GM12878 (cell line): ENCODE data around the gene SURF6. TPM values are rescaled to one million over a fixed set of nuclear protein-coding genes. Genes with fewer than 3 reads are reported as not detected.

ENCODE experiments used
- ATAC-seq: fragments of 200-7000 bp; cut with Tn5 transposase; 3 replicates; pipeline ENCODE4 v1.9.1; 2020; ENCODE audit warnings: mild to moderate bottlenecking, moderate library complexity
- BruUV-seq: library from RNA; stranded (reverse); fragments of 400-500 nt; replicated peaks from 2 replicates; lab custom pipeline; 2021; lab: Mats Ljungman, UMichigan
- CTCF ChIA-PET: fragments of 300-600 bp; sonication (Branson Sonifier 250); formaldehyde crosslinking; extraction: SDS; loops from one replicate; lab custom pipeline; 2021; ENCODE audit warnings: inconsistent platforms; lab: Yijun Ruan, JAX
- POLR2A ChIA-PET: fragments of 350-600 bp; formaldehyde crosslinking; extraction: SDS; loops from one replicate; lab custom pipeline; 2021; ENCODE audit warnings: inconsistent platforms; lab: Charles Lee
- RAD21 ChIA-PET: fragments of 300-600 bp; sonication (Branson Sonifier 250); formaldehyde crosslinking; loops from one replicate; lab custom pipeline; 2023; ENCODE audit warnings: antibody characterized with exemption; ENCODE audit not compliant: unreplicated experiment; lab: Charles Lee
- SMC1A ChIA-PET: fragments of 300-600 bp; sonication (Branson Sonifier 250); formaldehyde crosslinking; loops from one replicate; lab custom pipeline; 2023; ENCODE audit not compliant: unreplicated experiment, uncharacterized antibody; lab: Charles Lee
- DNase-seq: peaks from one replicate; pipeline ENCODE4 v3.0.0-alpha.2; 2011; ENCODE audit warnings: low read depth, low spot score
- FAIRE-seq: peaks from 3 replicates; lab custom pipeline; 2011; peaks lifted over from hg19 to GRCh38; lab: Jason Lieb, UNC
- H2AFZ ChIP-seq: 2 replicates; pipeline ENCODE4 v1.6.0; 2011; ENCODE audit warnings: low read depth, low read length, control low read depth; ENCODE audit not compliant: control insufficient read depth
- H3K27ac ChIP-seq: 2 replicates; pipeline ENCODE4 v1.5.1; 2011; ENCODE audit warnings: control low read depth; ENCODE audit not compliant: control insufficient read depth, insufficient read depth
- H3K27me3 ChIP-seq, 2 experiments: replicated peaks in 1 of 2; 2 replicates each; pipeline versions ENCODE4 v1.6.0 to v1.6.1; 2011; ENCODE audit warnings: low read length in 1 of 2; ENCODE audit not compliant: control insufficient read depth in 2 of 2, insufficient read depth in 2 of 2
- H3K36me3 ChIP-seq, 2 experiments: 2 replicates each; pipeline ENCODE4 v1.5.1; 2011; ENCODE audit warnings: low read length in 1 of 2; ENCODE audit not compliant: control insufficient read depth in 2 of 2, insufficient read depth in 2 of 2
- H3K4me1 ChIP-seq: 2 replicates; pipeline ENCODE4 v1.6.1; 2011; ENCODE audit warnings: mild to moderate bottlenecking, low read length, moderate library complexity, mixed read lengths; ENCODE audit not compliant: control insufficient read depth, insufficient read depth
- H3K4me2 ChIP-seq: 2 replicates; pipeline ENCODE4 v1.6.0; 2011; ENCODE audit warnings: control low read depth; ENCODE audit not compliant: control insufficient read depth, insufficient read depth
- H3K4me3 ChIP-seq: fragments of 200-600 bp; sonication (generic); 2 replicates; pipeline ENCODE4 v1.5.1; 2016
- H3K79me2 ChIP-seq: 2 replicates; pipeline ENCODE4 v1.6.0; 2011; ENCODE audit warnings: low read length; ENCODE audit not compliant: control insufficient read depth, insufficient read depth
- H3K9ac ChIP-seq: 2 replicates; pipeline ENCODE4 v1.8.0; 2011; ENCODE audit warnings: low read length, control low read depth, mixed read lengths; ENCODE audit not compliant: control insufficient read depth, insufficient read depth
- H3K9me3 ChIP-seq: replicated peaks from 3 replicates; pipeline ENCODE4 v1.5.1; 2011; ENCODE audit warnings: mild to moderate bottlenecking, low read length; ENCODE audit not compliant: control insufficient read depth, insufficient read depth
- H4K20me1 ChIP-seq: 2 replicates; pipeline ENCODE4 v1.6.0; 2011; ENCODE audit not compliant: control insufficient read depth, insufficient read depth
- BMI1 ChIP-seq: fragments of 450-650 bp; IDR thresholded peaks from 2 replicates; pipeline ENCODE4 v1.6.1; 2016; ENCODE audit warnings: mild to moderate bottlenecking, moderate library complexity, borderline replicate concordance
- CHD2 ChIP-seq: IDR thresholded peaks from 2 replicates; pipeline ENCODE4 v1.6.1; 2011; ENCODE audit warnings: low read depth, low read length, improper control_type of control experiment, borderline replicate concordance
- ETV6 ChIP-seq, 2 experiments: fragments of 450-650 bp in 1 of 2; IDR thresholded peaks in 1 of 2; conservative IDR thresholded peaks in 1 of 2; 2 replicates each; pipeline ENCODE4 v1.6.1; 2014; ENCODE audit warnings: antibody characterized with exemption in 1 of 2, borderline replicate concordance in 1 of 2, low read depth in 1 of 2, mild to moderate bottlenecking in 1 of 2, moderate library complexity in 1 of 2
- FOXM1 ChIP-seq: IDR thresholded peaks from 2 replicates; pipeline ENCODE4 v1.6.1; 2012; ENCODE audit warnings: low read depth, mild to moderate bottlenecking, inconsistent platforms, low read length, moderate library complexity
- IKZF2 ChIP-seq, 2 experiments: fragments of 450-650 bp; IDR thresholded peaks; 2 replicates each; pipeline ENCODE4 v1.6.1; 2017; ENCODE audit warnings: mild to moderate bottlenecking in 2 of 2, moderate library complexity in 2 of 2
- MTA2 ChIP-seq: fragments of 450-650 bp; IDR thresholded peaks from 2 replicates; pipeline ENCODE4 v1.6.1; 2016; ENCODE audit warnings: low read depth, mild to moderate bottlenecking, moderate library complexity
- NFYA ChIP-seq: IDR thresholded peaks from 2 replicates; pipeline ENCODE4 v1.6.1; 2011; ENCODE audit warnings: low read depth, mild to moderate bottlenecking, low read length, improper control_type of control experiment, borderline replicate concordance
- PML ChIP-seq: IDR thresholded peaks from 2 replicates; pipeline ENCODE4 v1.6.1; 2012; ENCODE audit warnings: low read length, inconsistent platforms
- SMAD5 ChIP-seq: IDR thresholded peaks from 2 replicates; pipeline ENCODE4 v1.6.1; 2016; ENCODE audit warnings: antibody characterized with exemption, low read depth
- STAT1 ChIP-seq: fragments of 450-650 bp; conservative IDR thresholded peaks from 2 replicates; pipeline ENCODE4 v1.6.1; 2014; ENCODE audit warnings: antibody characterized with exemption, mild to moderate bottlenecking
- TBL1XR1 ChIP-seq: IDR thresholded peaks from 2 replicates; pipeline ENCODE4 v1.6.1; 2012; ENCODE audit warnings: low read depth, low read length, improper control_type of control experiment
- ZNF622 ChIP-seq: fragments of 450-650 bp; IDR thresholded peaks from 2 replicates; pipeline ENCODE4 v1.6.1; 2017; ENCODE audit warnings: mild to moderate bottlenecking, inconsistent platforms
- WGBS: methylation state at CpG from one replicate; pipeline ENCODE4 v1.1.6; 2016; ENCODE audit warnings: low lambda C conversion rate; ENCODE audit not compliant: insufficient replicate concordance, insufficient coverage; ENCODE audit errors: missing lambda C conversion rate; 5-methylcytosine and 5-hydroxymethylcytosine counted together
- in situ Hi-C: fragments of 300-500 bp; cut with MboI; formaldehyde crosslinking; loops from 9 replicates; pipeline ENCODE4 v1.14.3; 2018; ENCODE audit warnings: mixed read lengths
- intact Hi-C: fragments of 100-400 bp; cut with micrococcal nuclease; formaldehyde crosslinking; loops from one replicate; pipeline ENCODE4 v1.14.2; 2022; ENCODE audit not compliant: unreplicated experiment
- polyA plus RNA-seq, 11 experiments: library from polyadenylated mRNA; depleted of rRNA in 4 of 11; unstranded in 6 of 11; stranded (reverse) in 5 of 11; fragments of >200 nt; fragmentation: Nextera tagmentation in 4 of 11; fragmentation: Illumina TruSeq in 1 of 11; extraction: Ambion mirVana in 4 of 11; extraction: Trizol in 1 of 11; gene quantifications; 1 replicate in 1 of 11; 2 replicates in 10 of 11; pipeline versions ENCODE4 v1.2.1 to v1.2.3, GENCODE V29; 2011 to 2016; ENCODE audit warnings: inconsistent platforms in 2 of 11, missing spikeins in 2 of 11, low read depth in 1 of 11
- total RNA-seq, 4 experiments: library from RNA; depleted of rRNA in 3 of 4; stranded (reverse); fragments of >200 nt in 3 of 4; fragmentation: Illumina TruSeq in 1 of 4; extraction: Trizol in 1 of 4; gene quantifications; 2 replicates each; pipeline versions ENCODE4 v1.2.1 to v1.2.3, GENCODE V29; 2013 to 2021

SURF6 gene
- total and polyA plus RNA-seq, 10 of the 15 experiments (the other 5 are each of a cell fraction or from before 2014, with no cell fraction given): 2.2 to 27.2 (median 15.1) TPM

DNA sequence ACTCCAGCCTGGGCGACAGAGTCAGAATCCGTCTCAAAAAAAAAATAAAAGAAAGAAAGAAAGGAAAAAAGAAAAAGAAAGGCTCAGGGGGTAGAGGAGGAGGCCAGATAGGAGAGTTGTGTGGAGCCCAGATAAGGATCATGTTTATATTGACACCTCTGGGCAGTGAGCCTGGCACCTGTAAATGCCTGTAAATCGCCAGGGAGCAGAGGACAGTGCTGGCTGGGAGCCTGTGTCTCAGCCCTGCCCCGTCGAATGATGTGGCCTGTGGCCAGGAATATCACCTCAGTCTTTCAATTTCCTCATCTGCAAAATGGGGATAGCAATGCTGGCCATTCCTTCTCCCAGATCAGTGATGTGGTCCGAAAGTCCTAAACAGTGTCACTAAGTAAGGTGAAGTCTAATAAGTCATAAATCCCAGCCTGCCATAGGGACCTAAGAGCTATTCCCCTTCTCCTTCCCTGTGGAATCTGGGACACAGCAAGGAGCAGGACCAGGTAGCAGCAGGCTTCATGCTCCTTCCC, 50.7 kb downstream of the SURF6 start:
- H3K9ac ChIP-seq: no peak overlapping the region
- SMC1A ChIA-PET: no interaction called here
- no peak for ATAC-seq
- no peak overlapping the region for H2AFZ ChIP-seq
- 31% methylated on average over 6 of the region's 6 CpGs for WGBS
- BruUV-seq: no TSS peak
- TF ChIP-seq PML (no peak), CHD2 (no peak), FOXM1 (no peak), STAT1 (no peak), TBL1XR1 (no peak), NFYA (no peak), SMAD5 (no peak), IKZF2 (IDR thresholded peaks at IDR 0.05) (no peak), MTA2 (no peak), ETV6 (conservative IDR thresholded peaks at IDR 0.05 in 1 of 2, IDR thresholded peaks at IDR 0.05 in 1 of 2; ENCODE audit: borderline replicate concordance in 1 of 2, low read depth in 1 of 2) (no peak), ZNF622 (no peak), BMI1 (no peak)
- no peak overlapping the region for H3K4me3 ChIP-seq
- intact Hi-C loops: no loop called here
- no peaks in the 10 kb centered on the region for H3K79me2 ChIP-seq
- in situ Hi-C loops: no loop called here
- no peaks in the 10 kb centered on the region for H3K27me3 ChIP-seq
- H3K27ac ChIP-seq: no peak overlapping the region
- RAD21 ChIA-PET: no interaction called here
- CTCF ChIA-PET: no interaction called here
- no peak overlapping the region for H3K4me2 ChIP-seq
- FAIRE-seq: no peak
- DNase-seq: no peak
- no peaks in the 10 kb centered on the region for H3K4me1 ChIP-seq
- POLR2A ChIA-PET: no interaction called here
- H3K9me3 ChIP-seq: no peaks in the 10 kb centered on the region; the same call in 2 of the 3 replicates
- H3K36me3 ChIP-seq: no peaks in the 10 kb centered on the region
- no peaks in the 10 kb centered on the region for H4K20me1 ChIP-seq
